ENCODE measurements around the gene CAMKK1. TPM values are rescaled to one million over a fixed set of nuclear protein-coding genes. Genes with fewer than 3 reads are reported as not detected.

Gene CAMKK1
- total RNA-seq: 6.5 and 6.6 TPM in 2 replicates

DNA sequence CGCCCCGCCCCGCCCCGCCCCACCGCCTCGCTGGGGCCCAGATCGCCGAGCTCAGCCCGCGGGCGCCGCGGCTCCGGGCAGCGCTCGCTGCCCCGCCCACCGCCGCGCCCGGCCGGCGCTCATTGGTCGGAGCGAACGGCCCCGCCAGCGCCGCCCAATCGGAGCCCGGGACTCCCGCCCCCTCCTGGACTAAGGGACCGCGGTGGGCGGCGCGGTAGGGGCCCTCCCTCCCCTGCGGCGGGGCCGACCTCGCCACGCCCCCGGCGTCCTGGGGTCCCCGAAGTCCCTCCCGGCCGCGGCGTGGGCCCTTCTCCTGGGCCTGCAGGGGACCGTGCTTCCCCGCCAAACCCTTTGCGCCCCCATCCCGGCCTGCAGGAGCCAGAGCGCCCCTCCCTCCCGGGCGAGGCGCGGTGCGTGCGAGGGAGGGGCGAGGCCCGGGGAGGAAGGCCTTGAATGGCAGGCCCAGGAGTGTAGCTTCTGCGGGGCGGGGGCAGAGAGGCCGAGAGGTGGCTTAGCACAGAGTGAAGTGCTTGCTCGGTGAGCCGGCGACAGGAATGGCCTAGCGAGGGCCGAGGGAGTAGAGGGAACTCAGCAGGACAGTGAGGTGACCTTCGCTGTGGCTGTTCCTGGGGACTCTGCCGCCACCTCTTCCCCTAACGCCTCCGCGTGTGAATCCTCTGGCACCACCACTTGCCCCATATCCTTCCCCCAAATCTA is at the start of gene CAMKK1:
CAMKK1 (minus strand) TSS at position 51 of the 717 bp plus-strand sequence. CDS start 7,366 bp downstream, outside the sequence.
- Mint-ChIP-seq H3K27ac (peak within 1 kb of the TSS; percentile 79), H3K27me3 (ENCODE audit: low read depth) (peaks cover 6% of the 10 kb centered on the region), H3K4me3 (ENCODE audit: low read depth) (peak within 1 kb of the TSS; percentile 79), H3K4me1 (ENCODE audit: low read depth) (peaks cover 23% of the 10 kb centered on the region), H3K9me3 (no peaks in the 10 kb centered on the region), H3K36me3 (ENCODE audit: low read depth) (no peaks in the 10 kb centered on the region)
- DNase-seq (ENCODE audit: low spot score): peak; percentile 88
- intact Hi-C loops (cut with micrococcal nuclease): loop anchor here (2.0 kb wide), 1 partner anchor 46 kb away; the partner anchor contains the start of gene NCBP3

DNA sequence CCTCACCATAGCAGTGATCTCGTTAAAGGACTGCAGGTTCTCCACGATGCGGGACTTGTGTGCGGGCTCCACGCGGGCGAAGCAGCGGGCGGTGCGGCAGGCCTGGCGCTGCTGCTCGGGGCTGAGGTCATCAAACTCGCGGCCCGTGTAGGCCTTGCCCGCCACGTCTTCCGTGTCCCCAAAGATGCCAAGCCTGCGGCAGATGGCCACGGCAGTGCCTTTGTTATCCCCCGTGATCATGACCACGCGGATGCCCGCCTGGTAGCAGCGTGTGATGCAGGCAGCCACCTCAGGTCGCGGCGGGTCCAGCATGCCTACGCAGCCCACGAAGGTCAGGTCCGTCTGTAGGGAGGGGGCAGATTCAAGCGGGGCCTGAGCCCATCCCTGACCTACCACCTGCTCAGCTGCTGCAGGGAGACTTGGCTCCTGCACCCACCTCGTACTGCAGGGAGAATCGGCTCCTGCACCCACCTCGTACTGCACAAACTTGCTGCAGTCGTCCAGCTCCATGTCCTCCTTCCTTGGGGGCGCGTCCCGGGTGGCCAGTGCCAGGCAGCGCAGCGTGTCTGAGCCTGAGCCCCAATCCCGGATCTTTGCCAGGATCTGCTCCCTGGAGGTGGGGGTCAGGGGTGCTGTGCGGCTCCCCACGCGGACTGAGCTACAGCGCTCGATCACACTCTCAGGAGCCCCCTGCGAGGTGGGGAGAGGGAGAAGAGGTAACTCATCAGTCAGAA is 48.3 kb upstream of the CAMKK1 start:
- DNase-seq (ENCODE audit: low spot score): no peak
- Mint-ChIP-seq H3K27ac (no peak overlapping the region), H3K36me3 (ENCODE audit: low read depth) (peaks cover 76% of the 10 kb centered on the region), H3K4me3 (ENCODE audit: low read depth) (no peak overlapping the region), H3K27me3 (ENCODE audit: low read depth) (no peaks in the 10 kb centered on the region), H3K4me1 (ENCODE audit: low read depth) (no peaks in the 10 kb centered on the region), H3K9me3 (no peaks in the 10 kb centered on the region)
- intact Hi-C loops (cut with micrococcal nuclease): no loop called here

DNA sequence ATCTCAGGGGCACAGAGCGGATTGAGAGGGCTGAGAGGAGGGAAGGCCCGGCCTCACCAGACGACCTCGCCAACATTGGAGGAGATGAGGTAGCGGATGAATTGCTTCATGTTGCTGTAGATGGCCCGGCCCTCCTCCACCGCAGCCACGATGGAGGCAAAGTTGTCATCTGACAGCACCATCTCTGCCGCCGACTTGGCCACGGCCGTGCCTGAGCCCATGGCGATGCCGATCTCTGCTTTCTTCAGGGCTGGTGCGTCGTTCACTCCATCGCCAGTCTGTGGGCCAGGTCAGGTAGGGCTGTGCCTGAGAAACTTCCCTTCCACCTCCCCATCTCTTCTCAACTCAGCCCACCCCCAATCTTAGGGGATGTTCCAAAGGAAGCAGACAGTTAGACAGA is 44.5 kb upstream of the CAMKK1 start:
- no peak overlapping the region for H3K27ac Mint-ChIP-seq
- no peaks in the 10 kb centered on the region for H3K4me1 Mint-ChIP-seq (ENCODE audit: low read depth)
- DNase-seq (ENCODE audit: low spot score): no peak
- H3K9me3 Mint-ChIP-seq: no peaks in the 10 kb centered on the region
- H3K36me3 Mint-ChIP-seq (ENCODE audit: low read depth): peaks cover 68% of the 10 kb centered on the region
- intact Hi-C loops (cut with micrococcal nuclease): no loop called here
- H3K27me3 Mint-ChIP-seq (ENCODE audit: low read depth): no peaks in the 10 kb centered on the region
- H3K4me3 Mint-ChIP-seq (ENCODE audit: low read depth): no peak overlapping the region

- peaks cover 71% of the 10 kb centered on the region for H3K36me3 Mint-ChIP-seq (ENCODE audit: low read depth)
- no peaks in the 10 kb centered on the region for H3K9me3 Mint-ChIP-seq
- no peak overlapping the region for H3K4me3 Mint-ChIP-seq (ENCODE audit: low read depth)
- DNase-seq (ENCODE audit: low spot score): no peak
- H3K27me3 Mint-ChIP-seq (ENCODE audit: low read depth): no peaks in the 10 kb centered on the region
- H3K27ac Mint-ChIP-seq: no peak overlapping the region
- intact Hi-C loops (cut with micrococcal nuclease): no loop called here
- H3K4me1 Mint-ChIP-seq (ENCODE audit: low read depth): no peaks in the 10 kb centered on the region
Observed at GRCh38 chr17:3935825-3936355, 43.0 kb upstream of the CAMKK1 start.

DNA sequence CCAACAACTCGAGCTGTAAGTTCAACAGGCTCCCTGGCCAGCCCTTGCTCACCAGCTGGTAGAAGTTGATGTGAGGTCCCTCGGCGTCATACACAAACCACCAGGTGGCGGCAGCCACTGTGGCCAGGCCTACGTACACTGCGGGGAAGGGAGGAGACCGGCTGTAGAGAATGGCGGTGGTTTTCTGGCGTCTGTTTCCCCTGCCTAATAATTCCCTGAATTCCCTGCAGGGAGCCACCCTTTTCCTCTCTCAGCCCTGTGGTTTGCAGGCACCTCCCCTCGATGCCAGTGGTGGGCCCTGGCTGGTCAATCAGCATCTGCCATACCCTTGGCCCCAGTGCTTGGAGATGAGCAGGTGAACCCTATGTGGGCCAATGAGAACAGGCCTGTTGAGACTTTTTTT is 42.3 kb upstream of the CAMKK1 start:
- no peak overlapping the region for H3K4me3 Mint-ChIP-seq (ENCODE audit: low read depth)
- no peaks in the 10 kb centered on the region for H3K4me1 Mint-ChIP-seq (ENCODE audit: low read depth)
- H3K27ac Mint-ChIP-seq: no peak overlapping the region
- intact Hi-C loops (cut with micrococcal nuclease): no loop called here
- no peak for DNase-seq (ENCODE audit: low spot score)
- H3K36me3 Mint-ChIP-seq (ENCODE audit: low read depth): peaks cover 71% of the 10 kb centered on the region
- H3K9me3 Mint-ChIP-seq: no peaks in the 10 kb centered on the region
- H3K27me3 Mint-ChIP-seq (ENCODE audit: low read depth): no peaks in the 10 kb centered on the region

DNA sequence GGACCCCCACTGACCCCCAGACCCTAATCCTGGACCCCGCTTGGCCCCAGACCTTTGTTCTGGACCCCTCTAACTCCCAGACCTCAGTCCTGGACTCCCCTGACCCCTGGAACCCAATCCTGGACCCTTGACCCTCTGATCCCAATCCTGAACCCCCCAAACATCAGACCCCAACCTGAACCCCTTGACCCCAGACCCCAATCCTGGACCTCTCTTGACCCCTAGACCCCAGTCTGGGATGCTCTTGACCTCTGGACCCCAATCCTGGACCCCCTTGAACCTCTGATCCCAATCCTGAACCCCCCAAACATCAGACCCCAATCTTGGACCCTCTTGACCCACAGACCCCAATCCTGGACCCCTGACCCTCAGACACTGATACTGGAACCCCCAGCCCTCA is 36.9 kb upstream of the CAMKK1 start:
- intact Hi-C loops (cut with micrococcal nuclease): no loop called here
- no peak overlapping the region for H3K27ac Mint-ChIP-seq
- no peak overlapping the region for H3K4me3 Mint-ChIP-seq (ENCODE audit: low read depth)
- H3K27me3 Mint-ChIP-seq (ENCODE audit: low read depth): no peaks in the 10 kb centered on the region
- peaks cover 50% of the 10 kb centered on the region for H3K36me3 Mint-ChIP-seq (ENCODE audit: low read depth)
- no peak for DNase-seq (ENCODE audit: low spot score)
- no peaks in the 10 kb centered on the region for H3K9me3 Mint-ChIP-seq
- H3K4me1 Mint-ChIP-seq (ENCODE audit: low read depth): no peaks in the 10 kb centered on the region

- no peaks in the 10 kb centered on the region for H3K4me1 Mint-ChIP-seq (ENCODE audit: low read depth)
- H3K27me3 Mint-ChIP-seq (ENCODE audit: low read depth): no peaks in the 10 kb centered on the region
- H3K27ac Mint-ChIP-seq: no peak overlapping the region
- DNase-seq (ENCODE audit: low spot score): no peak
- H3K36me3 Mint-ChIP-seq (ENCODE audit: low read depth): peaks cover 50% of the 10 kb centered on the region
- H3K4me3 Mint-ChIP-seq (ENCODE audit: low read depth): no peak overlapping the region
- intact Hi-C loops (cut with micrococcal nuclease): no loop called here
- H3K9me3 Mint-ChIP-seq: no peaks in the 10 kb centered on the region
Observed at GRCh38 chr17:3929181-3929580, 36.3 kb upstream of the CAMKK1 start.

- H3K27me3 Mint-ChIP-seq (ENCODE audit: low read depth): no peaks in the 10 kb centered on the region
- intact Hi-C loops (cut with micrococcal nuclease): no loop called here
- H3K9me3 Mint-ChIP-seq: no peaks in the 10 kb centered on the region
- H3K36me3 Mint-ChIP-seq (ENCODE audit: low read depth): peaks cover 51% of the 10 kb centered on the region
- no peaks in the 10 kb centered on the region for H3K4me1 Mint-ChIP-seq (ENCODE audit: low read depth)
- H3K4me3 Mint-ChIP-seq (ENCODE audit: low read depth): no peak overlapping the region
- no peak overlapping the region for H3K27ac Mint-ChIP-seq
- no peak for DNase-seq (ENCODE audit: low spot score)
Observed at GRCh38 chr17:3928406-3928805, 35.6 kb upstream of the CAMKK1 start.

DNA sequence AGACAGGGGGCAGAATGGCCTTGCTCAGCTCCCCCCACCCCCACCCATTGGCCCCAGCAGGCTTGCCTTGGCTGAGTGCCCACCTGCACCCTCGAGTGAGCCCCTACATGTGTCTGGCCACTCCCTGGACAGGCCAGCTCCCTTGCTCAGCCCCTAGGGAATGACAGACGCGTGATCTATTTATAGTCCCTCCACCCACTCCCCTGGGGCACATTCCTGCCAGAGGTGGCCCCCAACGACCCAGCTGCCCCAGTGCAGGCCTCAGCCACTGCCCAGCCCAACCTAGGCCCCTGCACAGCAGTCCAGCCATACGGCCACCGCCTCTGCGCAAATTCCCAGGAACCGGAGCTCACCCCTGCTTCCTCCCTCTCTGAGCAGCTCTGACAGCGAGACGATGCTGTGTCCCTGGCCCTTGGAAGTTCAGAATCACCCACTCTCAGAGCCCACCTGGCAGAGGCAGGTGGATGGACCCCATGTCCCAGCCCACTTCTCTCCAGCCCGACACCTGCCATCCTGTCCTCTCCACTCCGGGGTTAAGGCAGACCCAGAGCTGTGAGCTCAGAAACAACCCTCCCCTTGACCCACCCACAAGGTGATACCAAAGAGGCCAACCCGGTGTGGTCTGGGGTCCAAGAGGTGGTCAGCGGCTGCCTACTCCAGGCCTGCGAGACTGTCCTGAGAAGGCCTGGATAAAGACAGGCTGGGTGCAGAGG is 34.9 kb upstream of the CAMKK1 start:
- Mint-ChIP-seq H3K4me1 (ENCODE audit: low read depth) (no peaks in the 10 kb centered on the region), H3K4me3 (ENCODE audit: low read depth) (no peak overlapping the region), H3K36me3 (ENCODE audit: low read depth) (peaks cover 52% of the 10 kb centered on the region), H3K9me3 (no peaks in the 10 kb centered on the region), H3K27me3 (ENCODE audit: low read depth) (no peaks in the 10 kb centered on the region), H3K27ac (no peak overlapping the region)
- no peak for DNase-seq (ENCODE audit: low spot score)
- intact Hi-C loops (cut with micrococcal nuclease): no loop called here

DNA sequence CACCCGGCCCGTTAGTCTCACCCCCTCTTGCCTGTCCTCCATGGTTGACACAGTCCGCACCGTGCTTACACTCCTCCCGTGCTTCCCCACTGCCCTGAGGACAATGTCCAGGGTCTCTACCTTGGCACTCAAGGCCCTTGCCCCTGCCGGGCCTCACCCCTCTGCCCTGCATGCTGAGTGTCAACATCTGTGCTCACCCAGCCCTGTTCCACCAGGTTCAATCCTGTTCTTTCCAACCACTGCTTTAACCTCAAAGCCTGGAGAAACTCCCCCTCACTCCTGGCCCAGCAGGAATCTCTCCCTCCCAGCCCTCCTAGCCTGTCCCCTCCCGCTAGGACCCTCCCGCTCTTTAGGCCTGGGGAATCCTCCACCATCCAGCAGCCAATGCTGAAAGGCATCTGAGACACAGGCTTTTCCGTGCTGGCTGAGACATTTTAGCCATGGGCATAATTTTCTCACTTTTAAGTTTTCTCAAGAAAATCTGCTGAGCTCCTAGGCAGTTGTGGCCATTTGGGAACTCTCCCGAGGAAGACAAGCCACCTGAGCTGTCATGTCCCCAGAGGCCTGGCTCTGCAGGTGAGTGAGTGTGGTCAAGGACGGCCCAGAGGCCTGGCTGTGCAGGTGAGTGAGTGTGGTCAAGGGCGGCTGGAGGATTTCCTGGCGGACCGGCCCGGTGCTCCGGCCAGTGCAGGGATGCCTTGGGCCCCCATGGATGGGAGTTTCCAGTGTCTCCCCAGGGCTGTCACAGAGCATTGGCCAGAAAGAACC is 34.2 kb upstream of the CAMKK1 start:
- DNase-seq (ENCODE audit: low spot score): no peak
- H3K4me1 Mint-ChIP-seq (ENCODE audit: low read depth): no peaks in the 10 kb centered on the region
- no peaks in the 10 kb centered on the region for H3K27me3 Mint-ChIP-seq (ENCODE audit: low read depth)
- H3K36me3 Mint-ChIP-seq (ENCODE audit: low read depth): peaks cover 50% of the 10 kb centered on the region
- H3K4me3 Mint-ChIP-seq (ENCODE audit: low read depth): no peak overlapping the region
- no peaks in the 10 kb centered on the region for H3K9me3 Mint-ChIP-seq
- intact Hi-C loops (cut with micrococcal nuclease): no loop called here
- peak overlapping the region; percentile 49 for H3K27ac Mint-ChIP-seq

- intact Hi-C loops (cut with micrococcal nuclease): no loop called here
- H3K36me3 Mint-ChIP-seq (ENCODE audit: low read depth): peaks cover 42% of the 10 kb centered on the region
- H3K9me3 Mint-ChIP-seq: no peaks in the 10 kb centered on the region
- no peaks in the 10 kb centered on the region for H3K4me1 Mint-ChIP-seq (ENCODE audit: low read depth)
- H3K27ac Mint-ChIP-seq: no peak overlapping the region
- H3K27me3 Mint-ChIP-seq (ENCODE audit: low read depth): no peaks in the 10 kb centered on the region
- DNase-seq (ENCODE audit: low spot score): no peak
- no peak overlapping the region for H3K4me3 Mint-ChIP-seq (ENCODE audit: low read depth)
Observed at GRCh38 chr17:3925684-3926485, 33.0 kb upstream of the CAMKK1 start.
